ENCODE measurements around the gene SMTNL1.

The SMTNL1 gene

GRCh38 chr11:57545883-57546282, 8.5 kb downstream of the SMTNL1 start:
- no peak for DNase-seq

GRCh38 chr11:57546451-57546850, 9.1 kb downstream of the SMTNL1 start:
- no peak for DNase-seq

- no peak for DNase-seq
These were observed 9.6 kb downstream of the SMTNL1 start for GRCh38 chr11:57546869-57547475.

DNA sequence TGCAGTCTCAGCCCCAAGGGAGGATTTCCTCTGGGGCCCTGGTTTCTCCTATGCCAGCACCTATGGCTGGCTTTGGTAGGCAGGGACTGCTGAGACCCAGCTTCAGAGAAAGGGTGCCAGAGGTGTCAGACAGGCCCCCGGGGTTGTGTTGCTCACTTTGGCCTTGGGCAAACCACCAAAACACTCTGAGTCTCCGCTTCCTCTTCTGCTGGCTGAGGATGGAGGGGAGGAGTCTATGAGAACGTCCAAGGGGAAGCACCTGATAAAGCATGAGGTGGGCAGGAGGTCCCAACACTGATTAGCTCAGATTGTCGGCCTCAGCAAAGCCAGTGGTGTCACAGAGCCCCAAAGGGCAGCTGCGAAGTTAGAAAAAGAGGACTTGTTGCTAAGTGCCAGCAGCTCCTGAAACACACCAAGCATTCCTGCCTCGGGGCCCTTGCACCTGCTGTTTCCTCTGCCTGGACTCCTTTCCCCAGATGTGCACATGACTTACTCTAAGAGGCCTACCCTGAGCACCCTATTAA, 10.5 kb downstream of the SMTNL1 start:
- no peak for DNase-seq

- DNase-seq, result no peak
These were observed 12.6 kb downstream of the SMTNL1 start for GRCh38 chr11:57549983-57550382.

- DNase-seq, result no peak
These were observed 14.5 kb downstream of the SMTNL1 start for GRCh38 chr11:57551941-57552340.

- DNase-seq, result no peak
These were observed 15.1 kb downstream of the SMTNL1 start for GRCh38 chr11:57552479-57552878.

- no peak for DNase-seq
These were observed 18.0 kb downstream of the SMTNL1 start for GRCh38 chr11:57555393-57555792.

- DNase-seq, result no peak
These were observed 18.6 kb downstream of the SMTNL1 start for GRCh38 chr11:57556041-57556440.

- no peak for DNase-seq
These were observed 22.8 kb downstream of the SMTNL1 start for GRCh38 chr11:57560146-57560545.

GRCh38 chr11:57562596-57562995, 25.2 kb downstream of the SMTNL1 start:
- DNase-seq, result no peak

DNA sequence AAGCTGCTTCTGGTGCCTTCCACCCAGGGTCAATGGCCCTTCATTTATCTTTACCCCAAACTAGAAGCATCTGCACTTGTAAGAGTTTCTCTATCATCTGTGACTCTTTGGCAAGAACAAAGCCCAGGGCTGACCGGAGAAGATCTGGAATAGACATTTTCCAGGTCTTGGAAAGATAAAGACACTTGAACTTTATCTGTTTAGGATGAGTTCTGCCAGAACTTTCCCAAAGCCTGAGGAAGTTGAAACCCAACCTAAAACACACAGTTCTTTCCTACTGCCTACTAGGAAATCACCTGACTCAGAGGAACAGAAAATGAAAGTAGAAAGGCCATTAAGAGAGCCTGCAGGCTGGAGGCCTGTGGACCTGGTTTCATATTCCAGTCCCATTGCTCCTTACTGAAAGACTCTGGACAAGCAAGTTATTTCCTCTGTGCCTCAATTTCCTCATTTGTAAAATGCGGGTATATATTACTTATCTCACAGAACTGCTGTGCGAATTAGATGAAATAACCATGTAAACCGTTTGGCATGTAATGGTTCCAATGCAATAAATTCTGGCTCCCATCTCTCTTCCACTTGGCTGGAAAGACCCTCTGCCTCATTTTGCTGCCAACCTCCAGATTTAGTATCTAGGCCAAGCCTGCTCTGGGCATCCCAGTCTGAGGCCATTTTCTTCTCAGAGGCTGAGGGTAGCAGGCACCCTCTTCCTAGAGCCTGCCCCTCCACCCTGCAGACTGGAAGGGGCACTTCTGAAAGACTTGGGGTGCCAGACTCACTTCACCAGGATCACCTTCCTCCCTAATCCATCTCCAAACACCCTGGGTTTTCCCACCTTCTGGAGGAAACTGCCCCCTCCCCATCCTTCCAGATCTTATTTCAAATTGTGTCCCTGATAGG, 28.9 kb downstream of the SMTNL1 start:
- no peak for DNase-seq

GRCh38 chr11:57566905-57567514, 29.6 kb downstream of the SMTNL1 start:
- DNase-seq, result no peak

- DNase-seq, result peak; percentile 53
These were observed 30.3 kb downstream of the SMTNL1 start, which contains the start of gene UBE2L6 for GRCh38 chr11:57567515-57568329. UBE2L6 (minus strand) TSS chr11:57567672; CDS start chr11:57567611, 61 bp downstream.

- no peak for DNase-seq
These were observed 31.0 kb downstream of the SMTNL1 start for GRCh38 chr11:57568330-57568766.

DNA sequence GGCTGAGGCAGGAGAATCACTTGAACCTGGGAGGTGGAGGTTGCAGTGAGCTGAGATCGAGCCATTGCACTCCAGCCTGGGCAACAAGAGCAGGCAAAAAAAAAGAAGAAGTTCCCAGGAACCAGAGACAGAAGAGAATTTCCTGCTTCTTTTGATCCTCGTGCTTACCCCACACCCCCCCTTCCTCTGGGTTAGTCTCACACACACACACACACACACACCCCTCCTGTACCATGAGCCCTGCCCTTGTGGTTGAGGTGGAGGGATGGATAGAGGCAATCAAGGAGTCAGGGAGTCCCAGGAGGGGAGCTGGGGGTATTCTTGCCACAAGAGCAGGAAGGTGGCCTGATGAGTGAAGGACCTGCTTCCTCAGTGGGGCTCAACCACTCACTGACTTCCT, 34.2 kb downstream of the SMTNL1 start:
- DNase-seq, result no peak

DNA sequence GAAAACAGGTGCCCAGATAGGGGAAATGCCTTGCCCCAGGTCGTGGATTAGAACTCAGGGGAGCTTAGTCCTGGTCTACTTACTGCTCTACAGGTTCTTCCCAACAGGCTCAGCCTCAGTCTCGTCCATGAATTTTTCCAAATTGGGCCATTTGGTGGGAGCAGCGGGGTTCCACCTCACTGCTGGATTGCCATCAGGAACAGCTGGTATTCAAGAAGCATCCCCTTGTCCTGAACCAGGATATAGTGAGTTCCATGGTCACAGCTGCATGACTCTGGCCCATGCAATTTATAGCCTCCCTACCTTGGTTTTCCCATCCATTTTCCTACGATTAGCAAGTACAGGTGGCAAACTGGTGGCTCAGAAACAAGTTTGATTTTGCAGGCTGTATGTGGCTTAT, 36.7 kb downstream of the SMTNL1 start:
- no peak for DNase-seq

- DNase-seq, result no peak
These were observed 46.9 kb downstream of the SMTNL1 start for GRCh38 chr11:57584341-57584740.

GRCh38 chr11:57585301-57585700, 47.9 kb downstream of the SMTNL1 start:
- no peak for DNase-seq

- no peak for DNase-seq
These were observed 49.4 kb downstream of the SMTNL1 start for GRCh38 chr11:57586711-57587245.

GRCh38 chr11:57588046-57588710, 50.8 kb downstream of the SMTNL1 start:
- no peak for DNase-seq

All from activated gamma-delta T cell (primary cell).